Neural progenitor cell (in vitro differentiated cells): ENCODE measurements around the gene ENDOG. TPM values are rescaled to one million over a fixed set of nuclear protein-coding genes. Genes with fewer than 3 reads are reported as not detected.

Experiments
- DNase-seq: peaks from one replicate; pipeline ENCODE4 v3.0.0-alpha.2; 2016; ENCODE audit warnings: low spot score
- H2AFZ ChIP-seq: fragments of 200-600 bp; sonication (generic); replicated peaks from 2 replicates; pipeline ENCODE4 v1.6.1; 2016; ENCODE audit warnings: antibody characterized with exemption
- H3F3A ChIP-seq: fragments of 200-600 bp; sonication (generic); 2 replicates; pipeline ENCODE4 v1.6.1; 2016; ENCODE audit warnings: antibody characterized with exemption, low read depth
- H3K27ac ChIP-seq: fragments of 200-600 bp; sonication (generic); 2 replicates; pipeline ENCODE4 v1.5.1; 2016; ENCODE audit warnings: mild to moderate bottlenecking
- H3K27me3 ChIP-seq: fragments of 200-600 bp; sonication (generic); 2 replicates; pipeline ENCODE4 v1.6.1; 2016; ENCODE audit warnings: mild to moderate bottlenecking, moderate library complexity
- H3K36me3 ChIP-seq: fragments of 200-600 bp; sonication (generic); 2 replicates; pipeline ENCODE4 v1.5.1; 2016
- H3K4me1 ChIP-seq: fragments of 200-600 bp; sonication (generic); 2 replicates; pipeline ENCODE4 v1.6.1; 2016; ENCODE audit warnings: mixed run types
- H3K4me2 ChIP-seq: fragments of 200-600 bp; sonication (generic); 2 replicates; pipeline ENCODE4 v1.6.1; 2016
- H3K4me3 ChIP-seq: fragments of 200-600 bp; sonication (generic); 2 replicates; pipeline ENCODE4 v1.5.1; 2016
- H3K79me2 ChIP-seq: fragments of 200-600 bp; sonication (generic); 2 replicates; pipeline ENCODE4 v1.6.1; 2016; ENCODE audit warnings: low read depth
- H3K9ac ChIP-seq: fragments of 200-600 bp; sonication (generic); 2 replicates; pipeline ENCODE4 v1.6.1; 2016
- H3K9me3 ChIP-seq: fragments of 200-600 bp; sonication (generic); 2 replicates; pipeline ENCODE4 v1.5.1; 2016; ENCODE audit warnings: low read depth
- H4K20me1 ChIP-seq: fragments of 200-600 bp; sonication (generic); 2 replicates; pipeline ENCODE4 v1.6.1; 2016; ENCODE audit warnings: low read depth
- H3K27ac Mint-ChIP-seq: 3 replicates; pipeline ENCODE4 v1.8.0; 2021; ENCODE audit warnings: mixed read lengths
- H3K27me3 Mint-ChIP-seq: 2 replicates; pipeline ENCODE4 v1.8.0; 2022; ENCODE audit warnings: low read depth, mild to moderate bottlenecking, inconsistent platforms, moderate library complexity, mixed read lengths; ENCODE audit not compliant: insufficient read depth
- H3K36me3 Mint-ChIP-seq: 3 replicates; pipeline ENCODE4 v1.8.0; 2021; ENCODE audit warnings: mixed read lengths
- H3K4me1 Mint-ChIP-seq: 3 replicates; pipeline ENCODE4 v1.8.0; 2021; ENCODE audit warnings: mixed read lengths
- H3K4me3 Mint-ChIP-seq: 3 replicates; pipeline ENCODE4 v1.8.0; 2021; ENCODE audit warnings: mild to moderate bottlenecking, moderate library complexity, mixed read lengths
- H3K9me3 Mint-ChIP-seq: 3 replicates; pipeline ENCODE4 v1.8.0; 2020; ENCODE audit warnings: mixed read lengths
- EZH2 ChIP-seq: fragments of 200-600 bp; sonication (generic); IDR thresholded peaks from 2 replicates; pipeline ENCODE4 v1.6.1; 2017; ENCODE audit warnings: antibody characterized with exemption, mild to moderate bottlenecking, moderate library complexity
- EZH2phosphoT487 ChIP-seq: fragments of 200-600 bp; sonication (generic); IDR thresholded peaks from 2 replicates; pipeline ENCODE4 v1.6.1; 2017; ENCODE audit warnings: antibody characterized with exemption
- total RNA-seq: library from RNA; depleted of rRNA; stranded (reverse); fragments of >200 nt; gene quantifications from 2 replicates; pipeline ENCODE4 v1.2.3, GENCODE V29; 2015; ENCODE audit warnings: low replicate concordance
- TF ChIP-seq, protein P1 (sequence below): fragments of 200-600 bp; sonication (generic); IDR thresholded peaks from 2 replicates; pipeline ENCODE4 v1.5.1; 2017; ENCODE audit warnings: antibody characterized with exemption, mild to moderate bottlenecking

Gene ENDOG
- total RNA-seq, 1 donor from 2014 or later: 3.2 TPM

- no peak overlapping the region for H2AFZ ChIP-seq
- no peak overlapping the region for H3K4me2 ChIP-seq
- H3K9ac ChIP-seq: no peak overlapping the region
- peaks cover 7% of the 10 kb centered on the region for H3K79me2 ChIP-seq
- Mint-ChIP-seq H3K9me3 (no peaks in the 10 kb centered on the region), H3K27ac (no peak overlapping the region), H3K36me3 (peaks cover 5% of the 10 kb centered on the region), H3K27me3 (peaks cover 7% of the 10 kb centered on the region), H3K4me1 (peaks cover 11% of the 10 kb centered on the region), H3K4me3 (no peak overlapping the region)
- H3K9me3 ChIP-seq: no peaks in the 10 kb centered on the region
- H3K27me3 ChIP-seq: no peaks in the 10 kb centered on the region
- no peak overlapping the region for H3K4me3 ChIP-seq
- no peak for DNase-seq
- peaks cover 3% of the 10 kb centered on the region for H3K4me1 ChIP-seq
- TF ChIP-seq EZH2 (no peak), EZH2phosphoT487 (no peak)
- TF ChIP-seq, protein P1, sequence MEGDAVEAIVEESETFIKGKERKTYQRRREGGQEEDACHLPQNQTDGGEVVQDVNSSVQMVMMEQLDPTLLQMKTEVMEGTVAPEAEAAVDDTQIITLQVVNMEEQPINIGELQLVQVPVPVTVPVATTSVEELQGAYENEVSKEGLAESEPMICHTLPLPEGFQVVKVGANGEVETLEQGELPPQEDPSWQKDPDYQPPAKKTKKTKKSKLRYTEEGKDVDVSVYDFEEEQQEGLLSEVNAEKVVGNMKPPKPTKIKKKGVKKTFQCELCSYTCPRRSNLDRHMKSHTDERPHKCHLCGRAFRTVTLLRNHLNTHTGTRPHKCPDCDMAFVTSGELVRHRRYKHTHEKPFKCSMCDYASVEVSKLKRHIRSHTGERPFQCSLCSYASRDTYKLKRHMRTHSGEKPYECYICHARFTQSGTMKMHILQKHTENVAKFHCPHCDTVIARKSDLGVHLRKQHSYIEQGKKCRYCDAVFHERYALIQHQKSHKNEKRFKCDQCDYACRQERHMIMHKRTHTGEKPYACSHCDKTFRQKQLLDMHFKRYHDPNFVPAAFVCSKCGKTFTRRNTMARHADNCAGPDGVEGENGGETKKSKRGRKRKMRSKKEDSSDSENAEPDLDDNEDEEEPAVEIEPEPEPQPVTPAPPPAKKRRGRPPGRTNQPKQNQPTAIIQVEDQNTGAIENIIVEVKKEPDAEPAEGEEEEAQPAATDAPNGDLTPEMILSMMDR: no peak
- peaks cover 6% of the 10 kb centered on the region for H3F3A ChIP-seq
- H3K27ac ChIP-seq: no peak overlapping the region
- H4K20me1 ChIP-seq: peaks cover under 1% of the 10 kb centered on the region
- H3K36me3 ChIP-seq: no peaks in the 10 kb centered on the region
These were observed 15.4 kb downstream of the ENDOG start for GRCh38 chr9:128833696-128834095.

- Mint-ChIP-seq H3K4me1 (peaks cover 3% of the 10 kb centered on the region), H3K27ac (no peak overlapping the region), H3K36me3 (peaks cover 5% of the 10 kb centered on the region), H3K9me3 (no peaks in the 10 kb centered on the region), H3K4me3 (no peak overlapping the region), H3K27me3 (peaks cover 5% of the 10 kb centered on the region)
- Histone ChIP-seq H3K9ac (no peak overlapping the region), H3K36me3 (no peaks in the 10 kb centered on the region), H3K79me2 (no peaks in the 10 kb centered on the region), H3K9me3 (no peaks in the 10 kb centered on the region), H3K27me3 (no peaks in the 10 kb centered on the region), H3F3A (no peaks in the 10 kb centered on the region), H3K4me2 (no peak overlapping the region), H3K4me1 (no peaks in the 10 kb centered on the region), H3K27ac (no peak overlapping the region), H4K20me1 (no peaks in the 10 kb centered on the region), H3K4me3 (no peak overlapping the region), H2AFZ (no peak overlapping the region)
- no peak for DNase-seq
- TF ChIP-seq, protein P1: no peak
- TF ChIP-seq EZH2: no peak
- TF ChIP-seq EZH2phosphoT487: no peak
These were observed 17.2 kb downstream of the ENDOG start for GRCh38 chr9:128835246-128836210.

- H3K9ac ChIP-seq: no peak overlapping the region
- no peak overlapping the region for H3K27ac Mint-ChIP-seq
- H3K36me3 Mint-ChIP-seq: peaks cover 5% of the 10 kb centered on the region
- no peaks in the 10 kb centered on the region for H3F3A ChIP-seq
- TF ChIP-seq, protein P1: no peak
- no peak for TF ChIP-seq EZH2
- no peak for TF ChIP-seq EZH2phosphoT487
- H3K27me3 ChIP-seq: no peaks in the 10 kb centered on the region
- no peak overlapping the region for H3K27ac ChIP-seq
- peaks cover 3% of the 10 kb centered on the region for H3K4me1 Mint-ChIP-seq
- H2AFZ ChIP-seq: no peak overlapping the region
- H3K4me2 ChIP-seq: no peak overlapping the region
- H3K4me3 Mint-ChIP-seq: no peak overlapping the region
- DNase-seq: no peak
- H3K79me2 ChIP-seq: no peaks in the 10 kb centered on the region
- H3K27me3 Mint-ChIP-seq: peaks cover 5% of the 10 kb centered on the region
- no peaks in the 10 kb centered on the region for H3K4me1 ChIP-seq
- H3K9me3 ChIP-seq: no peaks in the 10 kb centered on the region
- no peak overlapping the region for H3K4me3 ChIP-seq
- H3K36me3 ChIP-seq: no peaks in the 10 kb centered on the region
- no peaks in the 10 kb centered on the region for H3K9me3 Mint-ChIP-seq
- no peaks in the 10 kb centered on the region for H4K20me1 ChIP-seq
These were observed 18.3 kb downstream of the ENDOG start for GRCh38 chr9:128836509-128837145.
